Measurements from ENCODE around the gene TCF7L2. TPM values are rescaled to one million over a fixed set of nuclear protein-coding genes. Genes with fewer than 3 reads are reported as not detected.

TCF7L2 gene
- total and polyA plus RNA-seq, 2 experiments from 2014 or later: 27.5 to 33.7 TPM

- TF ChIP-seq CTCF (IDR thresholded peaks at IDR 0.05; ENCODE audit: low read depth, low read length): no peak
- no peak overlapping the region for H3K27ac ChIP-seq
- no peak for DNase-seq (ENCODE audit: low read depth in 1 of 2, low spot score in 1 of 2)
Measured at GRCh38 chr10:113135025-113135424, 185.0 kb downstream of the TCF7L2 start.

GRCh38 chr10:113137941-113138685 is 188.1 kb downstream of the TCF7L2 start:
- Histone ChIP-seq H3K4me3 (no peak overlapping the region), H3K27ac (no peak overlapping the region), H3K4me1 (ENCODE audit: low read depth) (peaks cover 17% of the 10 kb centered on the region), H3K9me3 (ENCODE audit: low read depth) (no peaks in the 10 kb centered on the region), H3K27me3 (no peaks in the 10 kb centered on the region), H3K36me3 (peaks cover 1% of the 10 kb centered on the region)
- no peak for DNase-seq (ENCODE audit: low read depth in 1 of 2, low spot score in 1 of 2)
- TF ChIP-seq CTCF (IDR thresholded peaks at IDR 0.05; ENCODE audit: low read depth, low read length): no peak

More at GRCh38 chr10:113135025-113135424, 185.0 kb downstream of the TCF7L2 start:
- no peak overlapping the region for H3K4me3 ChIP-seq
- H3K36me3 ChIP-seq: no peaks in the 10 kb centered on the region
- no peaks in the 10 kb centered on the region for H3K27me3 ChIP-seq
- no peaks in the 10 kb centered on the region for H3K9me3 ChIP-seq (ENCODE audit: low read depth)
- peaks cover 26% of the 10 kb centered on the region for H3K4me1 ChIP-seq (ENCODE audit: low read depth)

- Histone ChIP-seq H3K4me3 (no peak overlapping the region), H3K36me3 (peaks cover 5% of the 10 kb centered on the region), H3K27me3 (no peaks in the 10 kb centered on the region), H3K4me1 (ENCODE audit: low read depth) (peaks cover 10% of the 10 kb centered on the region), H3K27ac (no peak overlapping the region), H3K9me3 (ENCODE audit: low read depth) (no peaks in the 10 kb centered on the region)
- no peak for TF ChIP-seq CTCF (IDR thresholded peaks at IDR 0.05; ENCODE audit: low read depth, low read length)
- peak in 1 of 2 donors; percentile 30 for DNase-seq (ENCODE audit: low read depth in 1 of 2, low spot score in 1 of 2)
Measured at GRCh38 chr10:113138937-113139585, 189.0 kb downstream of the TCF7L2 start.

GRCh38 chr10:113139699-113140098 is 189.7 kb downstream of the TCF7L2 start:
- peak; percentile 37 for TF ChIP-seq CTCF (IDR thresholded peaks at IDR 0.05; ENCODE audit: low read depth, low read length)
- Histone ChIP-seq H3K36me3 (peaks cover 5% of the 10 kb centered on the region), H3K4me3 (no peak overlapping the region), H3K27ac (no peak overlapping the region), H3K4me1 (ENCODE audit: low read depth) (peaks cover 10% of the 10 kb centered on the region), H3K9me3 (ENCODE audit: low read depth) (no peaks in the 10 kb centered on the region), H3K27me3 (no peaks in the 10 kb centered on the region)
- DNase-seq (ENCODE audit: low read depth in 1 of 2, low spot score in 1 of 2): peak in 1 of 2 donors; percentile 43

GRCh38 chr10:113140143-113141011 is 190.3 kb downstream of the TCF7L2 start:
- TF ChIP-seq CTCF (IDR thresholded peaks at IDR 0.05; ENCODE audit: low read depth, low read length): no peak
- Histone ChIP-seq H3K36me3 (peaks cover 5% of the 10 kb centered on the region), H3K27me3 (no peaks in the 10 kb centered on the region), H3K27ac (no peak overlapping the region), H3K4me3 (no peak overlapping the region), H3K4me1 (ENCODE audit: low read depth) (peaks cover 10% of the 10 kb centered on the region), H3K9me3 (ENCODE audit: low read depth) (no peaks in the 10 kb centered on the region)
- no peak for DNase-seq (ENCODE audit: low read depth in 1 of 2, low spot score in 1 of 2)

Data from cardiac muscle cell (in vitro differentiated cells and primary cell).